Heart right ventricle (tissue), 16 donors: ENCODE data around the gene GNPTAB. TPM values are rescaled to one million over a fixed set of nuclear protein-coding genes. Genes with fewer than 3 reads are reported as not detected.

Source experiments
- ATAC-seq, 8 donors: fragments of 200-7000 bp; cut with Tn5 transposase; one replicate each; pipeline ENCODE4 v1.9.1; 2020; ENCODE audit warnings: mild to moderate bottlenecking in 8 of 8, moderate library complexity in 8 of 8, moderate number of reproducible peaks in 1 of 8
- DNase-seq, 2 donors: peaks; one replicate each; pipeline ENCODE4 v3.0.0-alpha.2; 2020
- H3K27ac ChIP-seq, 10 donors: fragments of 200-600 bp; sonication (generic) in 2 of 10; one replicate each; pipeline versions ENCODE4 v1.5.0 to v1.8.0; 2020 to 2022; ENCODE audit warnings: mild to moderate bottlenecking in 3 of 10
- H3K27me3 ChIP-seq, 7 donors: fragments of 200-600 bp; one replicate each; pipeline ENCODE4 v1.8.0; 2021 to 2022; ENCODE audit warnings: mild to moderate bottlenecking in 2 of 7
- H3K36me3 ChIP-seq, 9 donors: fragments of 200-600 bp; sonication (generic) in 1 of 9; one replicate each; pipeline versions ENCODE4 v1.5.0 to v1.8.0; 2020 to 2022; ENCODE audit warnings: mild to moderate bottlenecking in 2 of 9
- H3K4me1 ChIP-seq, 9 donors: fragments of 200-600 bp; sonication (generic) in 1 of 9; one replicate each; pipeline versions ENCODE4 v1.5.0 to v1.8.0; 2020 to 2022; ENCODE audit warnings: mild to moderate bottlenecking in 4 of 9
- H3K4me3 ChIP-seq, 10 donors: fragments of 200-600 bp; sonication (generic) in 2 of 10; one replicate each; pipeline versions ENCODE4 v1.5.0 to v1.8.0; 2020 to 2022; ENCODE audit warnings: mild to moderate bottlenecking in 7 of 10, moderate library complexity in 2 of 10
- H3K9me3 ChIP-seq, 11 donors: fragments of 200-600 bp in 10 of 11; sonication (generic) in 2 of 11; one replicate each; pipeline versions ENCODE4 v1.5.0 to v1.8.0; 2013 to 2022; ENCODE audit warnings: mild to moderate bottlenecking in 2 of 11, control low read depth in 1 of 11, moderate library complexity in 1 of 11
- WGBS, 2 donors: extraction: QIAGEN DNeasy Blood & Tissue Kit; methylation state at CpG; one replicate each; pipeline ENCODE4 v1.1.7; 2013; ENCODE audit warnings: inconsistent platforms in 1 of 2; 5-methylcytosine and 5-hydroxymethylcytosine counted together
- intact Hi-C, 10 donors: fragments of 100-400 bp; cut with DNase I; formaldehyde crosslinking; loops; one replicate each; pipeline versions ENCODE4 v1.11.1 to v1.14.2; 2022
- polyA plus RNA-seq, 2 donors: library from polyadenylated mRNA; stranded (reverse); fragments of 200-250 nt; gene quantifications; one replicate each; pipeline ENCODE4 v1.2.3, GENCODE V29; 2013
- total RNA-seq, 10 donors: library from RNA; stranded (reverse); fragmentation: NEBNext Ultra II Directional in 3 of 10; extraction: Animal tissue kit (Norgen Biotek cat#: 25700) in 3 of 10; gene quantifications; one replicate each; pipeline versions ENCODE4 v1.2.1 to v1.2.4, GENCODE V29; 2021 to 2023
- TF ChIP-seq, protein P1 (sequence below), 9 donors: fragments of 200-600 bp; sonication (generic) in 2 of 9; IDR thresholded peaks; one replicate each; pipeline versions ENCODE4 v1.5.0 to v1.8.0; 2021 to 2022; ENCODE audit warnings: antibody characterized with exemption in 9 of 9, mild to moderate bottlenecking in 5 of 9, moderate library complexity in 1 of 9
- donor health status: Arrhythmogenic right ventricular cardiomyopathy.
- donor health status: ischemic (EF 13 %, LVEDD 7.1; RV severe dilation, severe dysfunction).
- donor health status: healthy with polysubstance abuse.
- donor health status: DM: no; HTN: yes; CAD: no.
- donor health status: DM: no; HTN: no; CAD: no.
- donor health status: ischemic (EF 25% LVEDD 6.9; RV normal size, moderate dysfunction).
- donor health status: ischemic (EF 25% LVEDD 5.7; RV mildly dilated, moderate dysfunction).
- donor health status: healthy.
- donor health status: DM: yes; HTN: yes; CAD: no.
- donor health status: Ischemic cardiomyopathy.
- donor health status: ischemic (EF 35%, LVEDD 5.7; RV mildly dilated, moderate dysfunction).
- donor health status: nonischemic (EF 11% LVEDD 7.7; RV severe dilation, severe dysfunction).
- donor health status: DM: yes; HTN: yes; CAD: no.
- donor health status: PGD.
- donor health status: ischemic (EF 29% LVEDD 5.4; RV normal size, mild dysfunction).
- donor health status: nonischemic (EF 23%, LVEDD 6.1; RV moderate dilation, normal function).

Gene GNPTAB
- total and polyA plus RNA-seq, 12 donors = 10.5 to 60.6 (median 47.6) TPM

DNA sequence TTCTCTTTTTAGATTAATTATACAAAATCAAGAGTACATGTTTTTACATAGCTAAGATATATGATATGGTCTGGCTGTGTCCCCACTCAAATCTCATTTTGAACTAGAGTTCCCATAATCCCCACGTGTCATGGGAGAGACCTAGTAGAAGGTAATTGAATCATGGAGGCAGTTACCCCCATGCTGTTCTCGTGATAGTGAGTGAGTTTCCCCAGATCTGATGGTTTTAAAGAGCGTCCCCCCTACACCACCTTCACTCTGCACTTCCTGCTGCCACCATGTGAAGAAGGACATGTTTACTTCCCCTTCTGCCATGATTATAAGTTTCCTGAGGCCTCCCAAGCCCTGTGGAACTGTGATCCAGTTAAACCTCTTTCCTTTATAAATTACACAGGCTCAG is 25.2 kb upstream of the GNPTAB start:
- no peak for ATAC-seq
- intact Hi-C loops = no loop called here
- TF ChIP-seq, protein P1, sequence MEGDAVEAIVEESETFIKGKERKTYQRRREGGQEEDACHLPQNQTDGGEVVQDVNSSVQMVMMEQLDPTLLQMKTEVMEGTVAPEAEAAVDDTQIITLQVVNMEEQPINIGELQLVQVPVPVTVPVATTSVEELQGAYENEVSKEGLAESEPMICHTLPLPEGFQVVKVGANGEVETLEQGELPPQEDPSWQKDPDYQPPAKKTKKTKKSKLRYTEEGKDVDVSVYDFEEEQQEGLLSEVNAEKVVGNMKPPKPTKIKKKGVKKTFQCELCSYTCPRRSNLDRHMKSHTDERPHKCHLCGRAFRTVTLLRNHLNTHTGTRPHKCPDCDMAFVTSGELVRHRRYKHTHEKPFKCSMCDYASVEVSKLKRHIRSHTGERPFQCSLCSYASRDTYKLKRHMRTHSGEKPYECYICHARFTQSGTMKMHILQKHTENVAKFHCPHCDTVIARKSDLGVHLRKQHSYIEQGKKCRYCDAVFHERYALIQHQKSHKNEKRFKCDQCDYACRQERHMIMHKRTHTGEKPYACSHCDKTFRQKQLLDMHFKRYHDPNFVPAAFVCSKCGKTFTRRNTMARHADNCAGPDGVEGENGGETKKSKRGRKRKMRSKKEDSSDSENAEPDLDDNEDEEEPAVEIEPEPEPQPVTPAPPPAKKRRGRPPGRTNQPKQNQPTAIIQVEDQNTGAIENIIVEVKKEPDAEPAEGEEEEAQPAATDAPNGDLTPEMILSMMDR (IDR thresholded peaks at IDR 0.05) = no peak
- no peak overlapping the region for H3K27ac ChIP-seq
- H3K27me3 ChIP-seq = no peaks in the 10 kb centered on the region
- H3K36me3 ChIP-seq = no peaks in the 10 kb centered on the region
- peaks cover 0 to 51% (median 5%) of the 10 kb centered on the region in 9 donors for H3K4me1 ChIP-seq
- DNase-seq = no peak
- no peak overlapping the region for H3K4me3 ChIP-seq
- H3K9me3 ChIP-seq = no peaks in the 10 kb centered on the region
- 76 to 80% methylated on average over 3 of the region's 3 CpGs for WGBS, 2 donors

DNA sequence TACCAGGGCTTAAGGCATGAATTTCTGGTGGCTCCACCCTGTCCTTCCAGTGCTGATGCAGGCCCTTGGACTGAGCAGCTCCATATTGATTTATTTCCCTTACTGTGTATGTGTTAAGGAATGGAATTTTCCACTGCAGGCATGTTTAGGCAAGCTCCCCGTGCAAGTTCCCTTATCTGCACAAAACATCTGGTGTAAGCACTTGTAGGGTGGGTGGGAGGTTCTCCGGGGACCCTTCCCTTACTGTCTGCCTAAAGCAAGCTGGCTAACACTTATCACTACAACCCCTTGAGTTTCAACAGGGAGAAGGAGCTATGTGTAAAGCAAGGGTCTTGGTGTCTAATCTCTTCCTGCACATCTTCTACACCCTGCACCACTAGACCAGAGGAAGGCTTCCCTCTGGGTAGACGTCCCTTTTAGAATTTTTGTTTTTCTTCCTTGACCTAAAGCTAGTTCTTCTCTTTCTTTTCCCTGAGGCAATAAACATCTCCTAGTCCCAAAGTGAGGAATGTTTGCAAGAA is 24.7 kb upstream of the GNPTAB start:
- no peak for DNase-seq

GRCh38 chr12:101854747-101855146 is 24.0 kb upstream of the GNPTAB start:
- intact Hi-C loops = no loop called here
- Histone ChIP-seq H3K27me3 (no peaks in the 10 kb centered on the region), H3K36me3 (no peaks in the 10 kb centered on the region), H3K4me1 (peaks cover 0 to 47% (median 5%) of the 10 kb centered on the region in 9 donors), H3K4me3 (no peak overlapping the region), H3K9me3 (no peaks in the 10 kb centered on the region), H3K27ac (no peak overlapping the region)
- no peak for ATAC-seq
- WGBS, 2 donors = 96 to 100% methylated on average over 1 of the region's 1 CpG
- no peak for DNase-seq
- TF ChIP-seq, protein P1 (IDR thresholded peaks at IDR 0.05) = no peak

More for the DNA sequence above, 24.7 kb upstream of the GNPTAB start:
- Histone ChIP-seq H3K27me3 (no peaks in the 10 kb centered on the region), H3K4me3 (no peak overlapping the region), H3K4me1 (peaks cover 0 to 50% (median 5%) of the 10 kb centered on the region in 9 donors), H3K36me3 (no peaks in the 10 kb centered on the region), H3K9me3 (no peaks in the 10 kb centered on the region), H3K27ac (no peak overlapping the region)
- 17 to 23% methylated on average over 3 of the region's 3 CpGs for WGBS, 2 donors
- intact Hi-C loops = no loop called here
- no peak for ATAC-seq
- TF ChIP-seq, protein P1 (IDR thresholded peaks at IDR 0.05) = no peak

GRCh38 chr12:101852998-101853397 is 22.2 kb upstream of the GNPTAB start:
- intact Hi-C loops = no loop called here
- TF ChIP-seq, protein P1 (IDR thresholded peaks at IDR 0.05) = no peak
- no peak for DNase-seq
- ATAC-seq = no peak
- H3K36me3 ChIP-seq = no peaks in the 10 kb centered on the region
- H3K27me3 ChIP-seq = no peaks in the 10 kb centered on the region
- no peaks in the 10 kb centered on the region for H3K9me3 ChIP-seq
- H3K27ac ChIP-seq = no peak overlapping the region
- no peak overlapping the region for H3K4me3 ChIP-seq
- H3K4me1 ChIP-seq = peaks cover 0 to 32% (median 5%) of the 10 kb centered on the region in 9 donors
